ENCODE results near the gene XYLB. TPM values are rescaled to one million over a fixed set of nuclear protein-coding genes. Genes with fewer than 3 reads are reported as not detected.

Gene XYLB
- total RNA-seq, 1 donor from 2014 or later: 1.9 TPM

GRCh38 chr3:38354588-38355330 lies 8.2 kb downstream of the XYLB start:
- H3K27me3 ChIP-seq (ENCODE audit: control insufficient read depth, insufficient read depth, low read length): no peaks in the 10 kb centered on the region
- no peak for DNase-seq (ENCODE audit: low read depth)
- TF ChIP-seq CTCF (IDR thresholded peaks at IDR 0.05; ENCODE audit: insufficient read depth, low read length, poor library complexity, severe bottlenecking): no peak

GRCh38 chr3:38359038-38359437 lies 12.5 kb downstream of the XYLB start:
- TF ChIP-seq CTCF (IDR thresholded peaks at IDR 0.05; ENCODE audit: insufficient read depth, low read length, poor library complexity, severe bottlenecking): no peak
- H3K27me3 ChIP-seq (ENCODE audit: control insufficient read depth, insufficient read depth, low read length): no peaks in the 10 kb centered on the region
- no peak for DNase-seq (ENCODE audit: low read depth)
- no peak overlapping the region for H3K4me3 ChIP-seq (ENCODE audit: low read depth, low read length)
- H3K36me3 ChIP-seq (ENCODE audit: control insufficient read depth, insufficient read depth, low read length): no peaks in the 10 kb centered on the region

More at GRCh38 chr3:38354588-38355330, 8.2 kb downstream of the XYLB start:
- no peaks in the 10 kb centered on the region for H3K36me3 ChIP-seq (ENCODE audit: control insufficient read depth, insufficient read depth, low read length)
- H3K4me3 ChIP-seq (ENCODE audit: low read depth, low read length): no peak overlapping the region

- no peak for DNase-seq (ENCODE audit: low read depth)
- Histone ChIP-seq H3K4me3 (ENCODE audit: low read depth, low read length) (no peak overlapping the region), H3K27me3 (ENCODE audit: control insufficient read depth, insufficient read depth, low read length) (no peaks in the 10 kb centered on the region), H3K36me3 (ENCODE audit: control insufficient read depth, insufficient read depth, low read length) (no peaks in the 10 kb centered on the region)
- no peak for TF ChIP-seq CTCF (IDR thresholded peaks at IDR 0.05; ENCODE audit: insufficient read depth, low read length, poor library complexity, severe bottlenecking)
These were observed 13.8 kb downstream of the XYLB start for GRCh38 chr3:38360345-38360744.

- no peaks in the 10 kb centered on the region for H3K36me3 ChIP-seq (ENCODE audit: control insufficient read depth, insufficient read depth, low read length)
- no peak for DNase-seq (ENCODE audit: low read depth)
- TF ChIP-seq CTCF (IDR thresholded peaks at IDR 0.05; ENCODE audit: insufficient read depth, low read length, poor library complexity, severe bottlenecking): no peak
- H3K4me3 ChIP-seq (ENCODE audit: low read depth, low read length): no peak overlapping the region
- no peaks in the 10 kb centered on the region for H3K27me3 ChIP-seq (ENCODE audit: control insufficient read depth, insufficient read depth, low read length)
These were observed 14.9 kb downstream of the XYLB start for GRCh38 chr3:38361496-38361895.

- Histone ChIP-seq H3K4me3 (ENCODE audit: low read depth, low read length) (no peak overlapping the region), H3K36me3 (ENCODE audit: control insufficient read depth, insufficient read depth, low read length) (no peaks in the 10 kb centered on the region), H3K27me3 (ENCODE audit: control insufficient read depth, insufficient read depth, low read length) (no peaks in the 10 kb centered on the region)
- TF ChIP-seq CTCF (IDR thresholded peaks at IDR 0.05; ENCODE audit: insufficient read depth, low read length, poor library complexity, severe bottlenecking): no peak
- no peak for DNase-seq (ENCODE audit: low read depth)
These were observed 16.2 kb downstream of the XYLB start for GRCh38 chr3:38362825-38363224.
